GM18508 (cell line): ENCODE data around the gene CALML3.

Experiments used
- ATAC-seq: cut with Tn5 transposase; IDR thresholded peaks from one replicate; pipeline ENCODE4 v1.9.1; 2021; ENCODE audit warnings: moderate number of reproducible peaks; ENCODE audit not compliant: insufficient read depth, unreplicated experiment

Gene CALML3

GRCh38 chr10:5522913-5523560, 1.7 kb upstream of the CALML3 start:
- no peak for ATAC-seq

- ATAC-seq, result no peak
Measured at GRCh38 chr10:5523796-5524574, 776 bp upstream of the CALML3 start.

DNA sequence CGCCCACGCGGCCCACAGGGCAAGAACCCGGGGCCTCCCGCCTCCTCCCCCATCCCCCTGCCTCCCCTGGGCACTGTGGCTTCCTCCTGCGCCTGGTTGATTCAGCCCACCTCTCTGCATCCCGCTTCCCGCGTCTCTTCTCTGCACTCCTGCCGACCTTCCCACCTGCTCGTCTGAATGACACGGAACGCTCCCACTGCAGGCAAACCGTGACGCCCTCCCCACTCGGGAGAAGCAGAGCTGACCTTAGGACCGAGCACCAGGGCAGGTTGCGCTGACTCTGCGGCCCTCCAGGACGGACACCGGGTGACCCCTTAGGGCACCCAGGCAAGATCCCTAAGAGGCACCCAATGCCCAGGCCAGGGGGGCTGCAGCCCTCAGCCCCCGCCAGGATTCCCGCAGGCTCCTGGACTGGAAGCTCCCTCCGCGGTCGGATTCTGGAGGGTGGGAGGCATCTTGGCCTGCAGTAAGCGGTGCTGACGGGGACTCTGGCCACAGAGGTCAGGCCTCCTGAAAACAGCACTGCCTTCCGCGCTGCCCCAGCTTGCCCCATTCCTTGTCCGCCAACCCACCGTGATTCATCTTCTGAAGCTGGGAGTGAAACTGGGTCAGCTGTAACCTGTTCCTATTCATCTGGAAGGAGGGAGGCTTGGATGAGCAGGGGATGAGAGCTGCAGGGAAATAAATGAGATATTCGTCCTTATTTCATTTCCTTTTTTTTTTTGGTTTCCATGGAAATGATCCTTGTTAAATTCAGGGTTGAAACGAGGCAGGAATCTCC, 990 bp downstream of the CALML3 start:
- no peak for ATAC-seq

- ATAC-seq, result no peak
Measured at GRCh38 chr10:5526691-5527331, 2.0 kb downstream of the CALML3 start.

DNA sequence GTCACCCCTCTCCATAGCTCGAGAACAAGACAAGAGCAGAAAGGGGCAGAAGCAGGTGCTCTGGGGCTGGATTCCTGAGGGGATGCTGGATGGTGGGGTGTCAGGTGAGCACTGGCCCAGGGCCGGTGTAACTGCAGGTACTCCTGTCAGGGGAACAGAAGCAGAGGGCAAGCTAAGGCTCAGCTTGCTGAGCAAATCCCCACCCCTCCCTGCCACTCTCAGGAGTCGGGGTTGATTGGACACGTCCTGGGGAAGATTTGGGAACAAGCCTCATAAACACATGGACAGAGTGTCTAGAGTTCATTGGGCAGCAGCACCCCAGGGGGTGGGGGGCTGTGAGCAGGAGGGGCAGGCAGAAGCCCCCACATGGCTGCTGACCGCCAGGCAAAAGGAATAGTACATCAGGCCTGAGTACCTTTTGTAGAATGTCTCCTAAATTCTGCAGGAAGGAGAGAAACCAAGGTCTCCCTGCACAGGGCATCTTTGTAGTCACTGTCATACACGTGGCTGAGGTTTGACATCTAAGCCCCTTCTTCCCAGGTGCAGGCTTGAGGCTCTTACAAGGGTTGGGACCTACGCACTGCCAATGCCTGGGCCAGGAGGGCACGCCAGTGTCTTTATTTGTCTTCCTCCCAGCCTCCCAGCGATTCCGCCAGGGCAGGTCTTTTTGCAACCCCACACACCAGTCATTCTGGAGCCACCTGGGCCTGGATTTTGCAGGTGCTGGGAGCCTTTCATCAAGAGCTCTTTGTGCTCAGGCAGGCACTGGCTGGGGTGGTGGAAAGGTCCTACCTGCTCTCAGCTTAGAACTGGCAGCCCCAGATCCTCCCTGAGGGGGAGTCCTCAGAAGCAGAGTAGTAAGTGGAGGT, 2.8 kb downstream of the CALML3 start:
- ATAC-seq, result no peak

DNA sequence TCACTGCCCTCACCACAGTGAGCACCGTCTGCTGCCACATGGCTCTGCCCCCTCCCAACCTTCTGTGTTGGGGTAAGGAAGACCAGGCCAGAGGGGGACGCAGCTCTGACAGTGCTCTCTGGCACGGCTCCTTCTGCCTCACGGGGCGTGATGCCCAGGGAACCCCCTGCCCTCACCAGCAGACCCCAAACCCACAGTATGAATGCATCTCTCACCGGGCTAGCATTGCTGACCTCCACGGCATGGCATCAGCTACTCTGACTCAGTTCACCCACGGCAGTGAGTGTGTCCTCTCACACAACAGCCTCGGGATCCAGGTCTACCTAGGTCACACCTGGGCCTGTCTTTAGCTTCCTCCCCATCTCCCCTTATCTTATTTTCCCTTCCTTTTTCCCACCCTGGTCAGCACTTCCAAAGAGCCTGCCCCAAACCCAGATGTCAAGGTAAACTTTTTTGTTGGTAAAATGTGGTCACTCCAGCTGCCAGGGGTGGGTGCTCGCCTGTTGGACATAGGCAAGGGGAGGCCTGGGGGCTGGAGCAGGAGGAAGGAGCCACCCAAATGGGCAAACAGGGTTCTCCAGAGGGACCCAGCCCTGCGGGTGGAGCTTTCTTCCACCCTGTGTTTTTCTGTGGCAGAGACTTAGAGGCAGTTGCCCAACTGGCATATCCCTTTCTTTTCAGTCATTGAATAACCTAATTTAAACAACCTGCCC, 4.4 kb downstream of the CALML3 start:
- ATAC-seq, result no peak

- no peak for ATAC-seq
Measured at GRCh38 chr10:5529702-5530411, 5.1 kb downstream of the CALML3 start.

GRCh38 chr10:5530412-5530806, 5.6 kb downstream of the CALML3 start:
- ATAC-seq, result no peak

GRCh38 chr10:5530846-5531557, 6.2 kb downstream of the CALML3 start:
- ATAC-seq, result no peak

DNA sequence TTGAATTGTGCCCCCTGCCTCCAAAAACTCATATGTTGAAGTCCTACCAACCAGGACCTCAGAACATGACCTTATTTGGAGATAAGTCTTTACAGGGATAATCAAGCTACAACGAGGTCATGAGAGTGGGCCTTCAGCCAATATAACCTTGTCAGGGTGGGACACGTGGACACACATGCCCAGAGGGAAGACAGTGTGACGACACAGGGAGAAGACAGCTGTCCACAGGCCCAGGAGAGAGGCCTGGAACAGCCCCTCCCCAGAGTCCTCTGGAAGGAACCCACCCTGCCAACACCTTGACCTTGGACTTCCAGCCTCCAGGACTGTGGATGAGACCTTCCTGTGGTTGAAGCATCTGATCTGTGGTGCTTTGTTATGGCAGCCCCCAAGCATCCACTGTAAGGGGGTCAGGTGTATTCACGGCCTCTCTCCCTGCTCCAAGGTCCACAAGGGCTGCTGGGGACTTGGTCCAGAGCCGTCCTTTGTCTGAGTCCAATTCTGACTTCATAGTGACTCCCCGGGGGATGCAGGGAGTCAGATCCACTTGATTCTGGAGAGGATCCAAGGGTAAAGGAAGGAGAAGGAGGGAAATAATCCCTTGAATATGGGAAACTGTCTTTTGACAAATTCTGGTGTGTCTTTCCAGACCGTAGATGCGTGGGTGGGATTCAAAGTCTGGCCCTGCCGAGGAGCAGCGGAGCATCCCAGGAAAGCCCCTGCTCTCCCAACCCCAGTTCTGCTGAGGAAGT, 7.0 kb downstream of the CALML3 start:
- no peak for ATAC-seq

DNA sequence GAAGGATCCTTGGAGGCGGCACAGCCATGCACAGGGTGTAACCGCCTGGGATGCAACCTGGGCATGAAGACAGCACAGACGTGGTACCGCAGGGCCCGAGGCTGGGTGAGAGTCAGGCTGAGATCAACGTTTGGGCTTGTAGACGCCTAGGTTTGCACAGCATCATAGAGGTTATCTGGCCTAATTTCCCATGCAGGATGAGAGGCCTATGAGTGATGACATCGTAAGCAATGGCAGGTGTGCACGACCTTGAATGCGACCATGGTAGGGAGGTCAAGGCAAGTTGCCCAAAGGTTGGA, 7.5 kb downstream of the CALML3 start:
- no peak for ATAC-seq

GRCh38 chr10:5532618-5533097, 7.9 kb downstream of the CALML3 start:
- ATAC-seq, result no peak

GRCh38 chr10:5533098-5533731, 8.5 kb downstream of the CALML3 start:
- no peak for ATAC-seq

GRCh38 chr10:5534051-5534821, 9.5 kb downstream of the CALML3 start:
- no peak for ATAC-seq

DNA sequence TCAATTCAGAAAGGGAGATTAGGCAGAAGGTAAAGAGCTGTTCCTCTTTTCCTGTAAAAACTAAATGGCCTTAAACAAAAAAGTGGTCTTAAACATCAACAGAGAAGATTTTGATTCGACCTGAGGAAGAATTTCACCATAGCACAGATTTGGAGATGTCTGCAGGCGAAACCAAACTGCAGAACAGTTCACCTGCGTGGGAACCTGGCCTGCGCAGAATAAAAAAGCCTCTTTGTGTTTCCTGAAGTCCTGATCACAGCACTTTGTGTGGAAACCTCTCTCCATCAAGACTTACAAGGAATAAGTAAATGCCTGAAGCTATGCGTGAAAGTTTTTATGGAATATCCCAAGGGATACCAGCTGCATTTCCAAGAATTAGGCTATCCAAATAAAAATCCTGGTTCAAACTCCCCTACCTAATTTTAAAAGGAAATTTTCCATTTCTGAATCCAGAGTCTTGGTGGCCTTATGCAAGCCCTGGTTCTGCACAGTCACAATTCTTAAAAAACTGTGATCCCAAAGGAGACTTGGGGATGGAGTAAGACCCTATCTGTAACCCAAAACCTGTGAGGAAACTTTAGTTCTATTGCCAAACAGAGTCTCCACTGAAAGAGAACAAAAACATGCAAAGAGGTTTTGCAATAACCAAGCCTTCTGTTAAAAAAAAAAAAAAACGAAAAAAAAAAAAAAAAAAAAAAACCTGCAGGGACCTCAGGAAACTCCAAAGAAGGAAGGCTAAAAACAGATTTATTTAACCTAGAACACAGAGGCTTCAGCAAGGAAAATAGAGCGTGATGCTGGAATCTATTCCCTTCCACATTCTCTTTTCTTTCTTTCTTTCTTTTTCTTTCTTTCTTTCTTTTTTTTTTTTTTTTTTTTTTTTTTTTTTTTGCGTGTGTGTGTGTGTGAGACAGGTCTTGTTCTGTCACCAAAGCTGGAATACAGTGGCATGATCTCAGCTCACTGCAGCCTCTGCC, 10.4 kb downstream of the CALML3 start:
- no peak for ATAC-seq
